ENCODE results near the gene POLRMT. TPM values are rescaled to one million over a fixed set of nuclear protein-coding genes. Genes with fewer than 3 reads are reported as not detected.

The POLRMT gene
- total and polyA plus RNA-seq, 12 donors = 26.3 to 371 (median 43.8) TPM

DNA sequence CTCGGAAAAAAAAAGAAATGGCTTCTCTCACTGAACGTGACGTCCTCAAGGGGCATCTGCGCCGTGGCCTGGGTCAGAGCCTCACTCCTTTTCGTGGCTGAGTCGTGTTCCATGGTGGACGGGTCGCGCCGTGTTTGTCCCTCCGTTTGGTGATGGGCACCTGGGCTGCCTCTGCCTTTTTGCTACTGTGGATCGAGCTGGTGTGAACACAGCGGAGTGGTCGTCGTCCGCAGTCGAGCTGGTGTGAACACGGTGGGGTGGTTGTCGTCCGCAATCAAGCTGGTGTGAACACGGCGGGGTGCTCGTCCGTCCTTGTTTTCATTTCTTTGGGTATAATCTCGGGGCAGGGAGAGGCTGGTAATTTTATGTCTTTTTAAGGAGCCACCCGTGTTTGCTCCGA is 32.0 kb downstream of the POLRMT start:
- Histone ChIP-seq H3K9me3 (replicated peaks in 1 of 3) (no peaks in the 10 kb centered on the region), H3K27me3 (no peaks in the 10 kb centered on the region), H3K4me1 (replicated peaks in 1 of 2) (no peaks in the 10 kb centered on the region), H3K27ac (no peak overlapping the region), H3K36me3 (replicated peaks in 1 of 2) (no peaks in the 10 kb centered on the region), H3K4me3 (no peak overlapping the region)
- no peak for DNase-seq
- intact Hi-C loops (cut with DNase I) = no loop called here
- TF ChIP-seq, protein P1, sequence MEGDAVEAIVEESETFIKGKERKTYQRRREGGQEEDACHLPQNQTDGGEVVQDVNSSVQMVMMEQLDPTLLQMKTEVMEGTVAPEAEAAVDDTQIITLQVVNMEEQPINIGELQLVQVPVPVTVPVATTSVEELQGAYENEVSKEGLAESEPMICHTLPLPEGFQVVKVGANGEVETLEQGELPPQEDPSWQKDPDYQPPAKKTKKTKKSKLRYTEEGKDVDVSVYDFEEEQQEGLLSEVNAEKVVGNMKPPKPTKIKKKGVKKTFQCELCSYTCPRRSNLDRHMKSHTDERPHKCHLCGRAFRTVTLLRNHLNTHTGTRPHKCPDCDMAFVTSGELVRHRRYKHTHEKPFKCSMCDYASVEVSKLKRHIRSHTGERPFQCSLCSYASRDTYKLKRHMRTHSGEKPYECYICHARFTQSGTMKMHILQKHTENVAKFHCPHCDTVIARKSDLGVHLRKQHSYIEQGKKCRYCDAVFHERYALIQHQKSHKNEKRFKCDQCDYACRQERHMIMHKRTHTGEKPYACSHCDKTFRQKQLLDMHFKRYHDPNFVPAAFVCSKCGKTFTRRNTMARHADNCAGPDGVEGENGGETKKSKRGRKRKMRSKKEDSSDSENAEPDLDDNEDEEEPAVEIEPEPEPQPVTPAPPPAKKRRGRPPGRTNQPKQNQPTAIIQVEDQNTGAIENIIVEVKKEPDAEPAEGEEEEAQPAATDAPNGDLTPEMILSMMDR (IDR thresholded peaks at IDR 0.05) = no peak
- TF ChIP-seq POLR2A (IDR thresholded peaks at IDR 0.05) = no peak
- 88 to 96% (median 92%) methylated on average over 26 to 28 of the region's 28 CpGs for WGBS, 4 donors

DNA sequence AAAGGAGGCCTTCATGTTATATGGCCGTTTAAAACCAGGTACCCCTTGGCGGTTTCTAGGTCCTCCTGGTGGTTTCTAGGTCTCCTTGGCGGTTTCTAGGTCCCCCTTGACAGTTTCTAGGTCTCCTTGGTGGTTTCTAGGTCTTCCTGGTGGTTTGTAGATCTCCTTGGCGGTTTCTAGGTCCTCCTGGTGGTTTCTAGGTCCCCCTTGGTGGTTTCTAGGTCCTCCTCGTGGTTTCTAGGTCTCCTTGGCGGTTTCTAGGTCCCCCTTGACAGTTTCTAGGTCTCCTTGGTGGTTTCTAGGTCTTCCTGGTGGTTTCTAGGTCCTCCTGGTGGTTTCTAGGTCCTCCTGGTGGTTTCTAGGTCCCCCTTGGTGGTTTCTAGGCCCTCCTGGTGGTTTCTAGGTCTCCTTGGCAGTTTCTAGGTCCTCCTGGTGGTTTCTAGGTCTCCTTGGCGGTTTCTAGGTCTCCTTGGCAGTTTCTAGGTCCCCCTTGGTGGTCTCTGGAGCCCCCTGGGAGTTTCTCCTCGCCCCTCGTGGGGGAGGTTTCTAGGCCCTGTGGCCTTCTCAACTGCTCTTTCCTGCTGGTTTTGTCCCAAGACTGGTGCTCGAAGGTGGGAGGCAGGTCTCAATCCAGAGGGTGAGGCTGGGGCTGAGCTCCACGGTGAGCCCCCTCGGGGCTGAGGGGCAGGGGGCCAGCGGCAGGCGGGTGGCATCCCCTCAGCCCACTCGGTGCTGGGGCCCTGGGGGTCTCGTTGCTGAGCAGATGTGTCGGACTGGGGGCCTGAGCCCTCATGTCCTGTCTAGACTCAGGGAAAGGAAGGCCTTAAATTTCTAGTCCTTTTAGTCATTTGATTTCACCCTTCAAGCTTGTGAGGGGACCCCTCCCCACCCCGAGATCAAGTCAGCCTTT is 35.7 kb downstream of the POLRMT start:
- no peak overlapping the region for H3K4me3 ChIP-seq
- WGBS, 4 donors = 71 to 83% (median 78%) methylated on average over 13 to 18 of the region's 18 CpGs
- TF ChIP-seq, protein P1 (IDR thresholded peaks at IDR 0.05) = no peak
- no peak for TF ChIP-seq POLR2A (IDR thresholded peaks at IDR 0.05)
- no peak overlapping the region for H3K27ac ChIP-seq
- intact Hi-C loops (cut with DNase I) = loop anchor here in 1 of 2 donors (10.0 kb wide), 1 partner anchor 137 kb away; no protein-coding TSS in a partner anchor
- H3K9me3 ChIP-seq (replicated peaks in 1 of 3) = no peaks in the 10 kb centered on the region
- no peak for DNase-seq
- no peaks in the 10 kb centered on the region for H3K36me3 ChIP-seq (replicated peaks in 1 of 2)
- H3K27me3 ChIP-seq = no peaks in the 10 kb centered on the region
- no peaks in the 10 kb centered on the region for H3K4me1 ChIP-seq (replicated peaks in 1 of 2)

DNA sequence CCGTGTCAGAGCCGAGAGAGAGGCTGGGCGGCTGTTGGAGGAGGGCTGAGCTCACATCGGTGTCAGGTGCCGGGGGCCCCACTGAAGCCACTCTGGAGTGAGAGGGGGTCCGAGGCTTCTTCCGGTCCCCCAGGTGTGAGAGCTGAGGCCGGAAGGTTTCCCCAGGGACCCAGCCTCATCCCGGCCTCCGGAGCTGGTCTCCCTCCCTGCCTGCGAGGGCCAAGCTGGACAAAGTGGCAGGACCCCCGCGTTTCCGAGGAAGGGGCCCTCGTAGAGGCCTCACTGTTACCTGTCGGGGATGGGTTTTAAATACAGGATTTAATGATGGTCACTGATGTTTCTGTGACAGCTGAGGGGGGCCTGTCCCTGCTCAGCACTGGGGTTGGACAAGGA is 37.1 kb downstream of the POLRMT start:
- intact Hi-C loops (cut with DNase I) = loop anchor here in 1 of 2 donors (10.0 kb wide), 1 partner anchor 139 kb away; no protein-coding TSS in a partner anchor
- Histone ChIP-seq H3K4me1 (replicated peaks in 1 of 2) (no peaks in the 10 kb centered on the region), H3K27me3 (peaks cover 1% of the 10 kb centered on the region), H3K36me3 (replicated peaks in 1 of 2) (no peaks in the 10 kb centered on the region), H3K27ac (no peak overlapping the region), H3K9me3 (replicated peaks in 1 of 3) (no peaks in the 10 kb centered on the region), H3K4me3 (no peak overlapping the region)
- no peak for DNase-seq
- 85 to 95% (median 89%) methylated on average over 14 to 16 of the region's 16 CpGs for WGBS, 4 donors
- no peak for TF ChIP-seq POLR2A (IDR thresholded peaks at IDR 0.05)
- TF ChIP-seq, protein P1 (IDR thresholded peaks at IDR 0.05) = no peak

DNA sequence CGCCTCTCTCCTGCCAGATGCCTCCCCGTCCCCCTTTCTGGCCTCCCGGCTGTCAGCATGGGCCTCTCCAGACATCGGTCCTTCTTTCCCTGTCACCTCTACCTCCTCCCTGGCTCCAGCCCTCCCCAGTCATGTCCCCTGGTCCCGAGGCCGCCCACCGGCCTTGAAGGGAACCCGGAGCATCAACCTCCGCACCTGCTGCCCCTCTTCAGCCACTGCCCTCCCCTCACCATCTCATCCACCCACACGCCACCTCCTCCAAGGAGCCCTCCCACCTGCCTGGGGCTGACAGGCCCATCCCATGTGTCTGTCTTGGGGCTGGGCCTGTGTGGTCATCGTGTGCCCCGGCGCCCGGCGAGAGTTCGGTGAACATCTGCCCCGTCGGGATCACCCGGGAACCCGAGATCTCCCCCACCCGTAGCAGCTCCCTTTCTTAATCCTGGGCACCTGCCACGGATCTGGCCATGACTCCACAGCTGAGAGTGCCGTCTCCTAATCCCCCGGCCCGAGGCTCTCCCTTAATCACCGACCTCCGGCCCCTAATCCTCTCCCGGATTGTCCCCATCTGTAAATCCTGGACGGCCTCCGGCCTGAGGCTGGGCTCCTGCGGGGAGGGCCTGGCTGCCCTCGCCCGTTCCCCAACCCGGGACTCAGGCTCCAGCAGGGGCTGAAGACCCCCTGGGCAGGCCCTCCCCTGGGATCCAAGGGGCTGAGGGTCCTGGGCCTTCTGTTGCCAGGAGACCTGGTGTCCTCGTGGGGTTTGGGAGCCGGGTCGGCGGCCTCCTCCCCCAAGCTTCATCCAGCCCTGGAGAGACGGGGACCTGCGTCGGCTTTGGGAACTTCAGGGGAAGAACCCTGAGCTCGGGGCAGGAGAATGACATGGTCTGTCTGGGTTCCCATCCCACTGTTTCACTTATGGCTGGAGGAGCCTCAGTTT is 37.7 kb downstream of the POLRMT start:
- intact Hi-C loops (cut with DNase I) = loop anchor here in 1 of 2 donors (10.0 kb wide), 1 partner anchor 139 kb away; no protein-coding TSS in a partner anchor
- WGBS, 4 donors = 83 to 86% (median 85%) methylated on average over 27 to 42 of the region's 42 CpGs
- Histone ChIP-seq H3K27me3 (peaks cover 8% of the 10 kb centered on the region), H3K4me1 (replicated peaks in 1 of 2) (peaks cover 0 to 6% of the 10 kb centered on the region in 2 donors), H3K9me3 (replicated peaks in 1 of 3) (no peaks in the 10 kb centered on the region), H3K4me3 (no peak overlapping the region), H3K36me3 (replicated peaks in 1 of 2) (no peaks in the 10 kb centered on the region), H3K27ac (no peak overlapping the region)
- DNase-seq = no peak
- TF ChIP-seq, protein P1 (IDR thresholded peaks at IDR 0.05) = no peak
- no peak for TF ChIP-seq POLR2A (IDR thresholded peaks at IDR 0.05)

Data from adrenal gland (tissue), 12 donors.